Testis (tissue), 2 donors: Measurements from ENCODE around the gene MYO18B.

Experiments
- CTCF ChIP-seq, 3 experiments: fragments of 450-650 bp in 2 of 3; fragments of 200-600 bp in 1 of 3; sonication (generic) in 1 of 3; IDR thresholded peaks; one replicate each; pipeline ENCODE4 v1.5.1; 2016 to 2019; ENCODE audit warnings: antibody characterized with exemption in 3 of 3, mild to moderate bottlenecking in 2 of 3, moderate library complexity in 1 of 3
- POLR2A ChIP-seq: fragments of 450-650 bp; IDR thresholded peaks from one replicate; pipeline ENCODE4 v1.6.1; 2017; ENCODE audit warnings: antibody characterized with exemption, mild to moderate bottlenecking, moderate library complexity

GRCh38 chr22:25779426-25779825 lies 37.4 kb downstream of the MYO18B start:
- TF ChIP-seq CTCF (IDR thresholded peaks at IDR 0.05) (no peak), POLR2A (no peak)
